IMR-90 (cell line): ENCODE measurements around the gene AXIN1. TPM values are rescaled to one million over a fixed set of nuclear protein-coding genes. Genes with fewer than 3 reads are reported as not detected.
A peak's percentile ranks its signal among the peaks of the same experiment; 100 is the strongest.

Experiments used
- BHLHE40 ChIP-seq: fragments of 150-350 bp; IDR thresholded peaks from 2 replicates; pipeline ENCODE4 v1.6.1; 2016; ENCODE audit warnings: mild to moderate bottlenecking, low read depth, low read length
- CEBPB ChIP-seq: IDR thresholded peaks from 2 replicates; pipeline ENCODE4 v1.6.1; 2012; ENCODE audit warnings: low read depth, low read length, improper control_type of control experiment
- ELK1 ChIP-seq: fragments of 150-350 bp; IDR thresholded peaks from 2 replicates; pipeline ENCODE4 v1.6.1; 2016; ENCODE audit warnings: low read depth, mild to moderate bottlenecking, low read length, moderate library complexity, borderline replicate concordance
- MAZ ChIP-seq: IDR thresholded peaks from 2 replicates; pipeline ENCODE4 v1.6.1; 2012; ENCODE audit warnings: low read depth, mild to moderate bottlenecking, low read length, improper control_type of control experiment, moderate library complexity, borderline replicate concordance
- MXI1 ChIP-seq: IDR thresholded peaks from 2 replicates; pipeline ENCODE4 v1.6.1; 2012; ENCODE audit warnings: low read depth, mild to moderate bottlenecking, low read length, moderate library complexity, borderline replicate concordance
- POLR2A ChIP-seq: IDR thresholded peaks from 2 replicates; pipeline ENCODE4 v1.6.1; 2012; ENCODE audit warnings: mild to moderate bottlenecking, low read depth, low read length
- RFX5 ChIP-seq: IDR thresholded peaks from 2 replicates; pipeline ENCODE4 v1.8.0; 2012; ENCODE audit warnings: low read depth, mild to moderate bottlenecking, low read length, moderate library complexity
- SMC3 ChIP-seq: fragments of 150-350 bp; IDR thresholded peaks from 2 replicates; pipeline ENCODE4 v1.6.1; 2016; ENCODE audit warnings: low read depth, mild to moderate bottlenecking, antibody characterized with exemption, low read length, moderate library complexity
- polyA plus RNA-seq, 3 experiments: library from polyadenylated mRNA; depleted of rRNA; stranded (reverse); fragments of >200 nt; gene quantifications; 2 replicates each; pipeline ENCODE4 v1.2.3, GENCODE V29; 2012; ENCODE audit warnings: low replicate concordance in 1 of 3
- total RNA-seq: library from RNA; depleted of rRNA; stranded (reverse); fragments of >200 nt; gene quantifications from 2 replicates; pipeline ENCODE4 v1.2.3, GENCODE V29; 2012

Gene AXIN1
- total and polyA plus RNA-seq, 2 of the 4 experiments (the other 2 are of a cell fraction) = 10.9 to 14.2 TPM

GRCh38 chr16:352547-353403, at the start of gene AXIN1 (continued):
- TF ChIP-seq SMC3 (no peak), POLR2A (peak; percentile 60), CEBPB (no peak), MAZ (peak; percentile 73; the same call in 1 of the 2 replicates), RFX5 (no peak), MXI1 (peak; percentile 51; the same call in 1 of the 2 replicates), ELK1 (no peak), BHLHE40 (no peak)
